Activated CD4-positive, alpha-beta T cell treated with anti-CD3 and anti-CD28 coated beads, Interleukin-2, Interleukin-4, amounts not matched to agents 100 ng/mL and 50 ng/mL, durations not matched to agents 16 hours and 8 hours (primary cell): ENCODE results near the gene RSPRY1.
A peak's percentile ranks its signal among the peaks of the same experiment; 100 is the strongest.

Source experiments
- DNase-seq: peaks from one replicate; pipeline ENCODE4 v3.0.0-alpha.2; 2020; ENCODE audit warnings: low spot score

Gene RSPRY1

DNA sequence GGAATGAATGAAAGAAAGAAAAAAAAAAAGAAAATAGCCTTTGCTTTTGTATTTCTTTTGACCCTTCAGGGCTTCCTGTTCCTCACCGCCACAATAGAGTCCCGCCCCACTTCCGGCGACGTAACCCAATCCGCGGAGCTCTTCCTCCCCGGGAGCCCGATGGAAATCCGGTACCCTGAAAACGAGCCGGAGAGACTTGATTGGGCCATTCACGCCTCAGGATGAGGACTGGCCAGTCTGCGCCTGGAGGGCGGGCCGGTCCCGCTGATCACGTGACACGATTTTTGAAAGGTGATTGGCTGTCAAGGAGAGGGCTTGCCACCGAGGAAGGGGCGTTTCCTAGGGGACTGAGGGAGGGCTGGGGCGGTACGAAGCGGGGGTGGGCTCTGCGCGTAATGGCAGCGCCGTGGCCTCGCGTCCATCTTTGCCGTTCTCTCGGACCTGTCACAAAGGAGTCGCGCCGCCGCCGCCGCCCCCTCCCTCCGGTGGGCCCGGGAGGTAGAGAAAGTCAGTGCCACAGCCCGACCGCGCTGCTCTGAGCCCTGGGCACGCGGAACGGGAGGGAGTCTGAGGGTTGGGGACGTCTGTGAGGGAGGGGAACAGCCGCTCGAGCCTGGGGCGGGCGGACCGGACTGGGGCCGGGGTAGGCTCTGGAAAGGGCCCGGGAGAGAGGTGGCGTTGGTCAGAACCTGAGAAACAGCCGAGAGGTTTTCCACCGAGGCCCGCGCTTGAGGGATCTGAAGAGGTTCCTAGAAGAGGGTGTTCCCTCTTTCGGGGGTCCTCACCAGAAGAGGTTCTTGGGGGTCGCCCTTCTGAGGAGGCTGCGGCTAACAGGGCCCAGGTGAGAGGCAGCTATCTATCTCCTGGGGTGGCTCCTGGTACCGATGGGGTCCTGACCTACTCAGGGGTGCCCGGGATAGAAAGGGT is at the start of gene RSPRY1, which contains the start of gene PSME3IP1:
Gene RSPRY1, plus strand, starts transcription at position 385 of the 927 bp plus-strand sequence. CDS start 18,330 bp downstream, outside the sequence.
Gene PSME3IP1, minus strand, starts transcription at position 95 of the 927 bp plus-strand sequence. CDS start 12,185 bp downstream, outside the sequence.
- DNase-seq: peak; percentile 100

DNA sequence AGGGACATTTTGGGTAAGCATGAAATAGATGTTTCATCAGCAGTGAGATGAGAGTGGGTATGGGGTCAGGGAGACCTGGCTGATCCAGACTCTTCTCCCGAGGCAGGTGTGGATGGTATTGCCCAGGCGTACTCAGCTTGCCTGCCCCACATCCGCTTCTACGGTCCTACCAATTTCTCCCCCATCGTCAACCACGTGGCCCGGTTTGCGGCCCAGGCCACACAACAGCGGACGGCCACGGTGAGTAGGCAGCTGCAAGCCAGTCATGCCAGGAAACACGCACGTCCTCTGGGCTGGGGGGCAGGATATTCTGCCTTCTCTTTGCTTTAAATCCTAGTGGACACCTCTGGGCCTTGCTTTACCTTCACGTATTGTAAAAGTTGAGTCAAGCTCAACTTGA is 49.1 kb upstream of the RSPRY1 start:
- no peak for DNase-seq

DNA sequence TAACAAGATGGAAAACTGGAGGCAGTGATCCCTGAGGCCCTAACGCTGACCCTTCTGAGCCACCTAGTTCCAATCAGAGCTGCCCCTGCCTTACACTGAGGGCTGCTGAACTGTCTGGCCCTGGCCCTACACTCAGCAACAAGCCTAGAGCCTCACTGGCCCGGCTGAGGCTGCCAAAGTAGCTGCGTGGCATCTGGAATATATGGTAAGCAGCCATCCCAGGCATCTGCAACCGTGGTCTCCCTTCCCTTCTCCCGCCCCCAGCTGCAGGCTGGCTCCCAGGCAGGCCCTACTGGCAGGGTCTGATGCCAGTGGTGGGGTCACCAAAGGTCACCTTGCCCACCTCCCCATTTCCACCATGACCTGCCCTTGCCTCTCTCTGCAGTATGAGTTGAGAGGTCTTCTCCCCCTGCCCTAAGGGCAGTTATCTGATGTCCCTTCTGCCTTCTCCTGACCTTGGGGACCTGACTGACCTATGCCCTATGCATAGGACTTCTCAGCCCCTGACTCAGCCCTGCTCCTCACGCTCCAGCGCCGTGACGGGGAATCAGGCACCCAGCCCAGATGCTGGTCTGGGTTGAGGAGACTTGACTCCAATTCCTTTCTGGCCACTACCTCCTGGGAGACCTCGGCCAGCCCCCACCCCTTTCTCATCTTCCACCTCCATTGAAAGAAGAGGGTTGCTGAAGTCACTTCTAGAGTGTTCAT is 48.4 kb upstream of the RSPRY1 start:
- no peak for DNase-seq

DNA sequence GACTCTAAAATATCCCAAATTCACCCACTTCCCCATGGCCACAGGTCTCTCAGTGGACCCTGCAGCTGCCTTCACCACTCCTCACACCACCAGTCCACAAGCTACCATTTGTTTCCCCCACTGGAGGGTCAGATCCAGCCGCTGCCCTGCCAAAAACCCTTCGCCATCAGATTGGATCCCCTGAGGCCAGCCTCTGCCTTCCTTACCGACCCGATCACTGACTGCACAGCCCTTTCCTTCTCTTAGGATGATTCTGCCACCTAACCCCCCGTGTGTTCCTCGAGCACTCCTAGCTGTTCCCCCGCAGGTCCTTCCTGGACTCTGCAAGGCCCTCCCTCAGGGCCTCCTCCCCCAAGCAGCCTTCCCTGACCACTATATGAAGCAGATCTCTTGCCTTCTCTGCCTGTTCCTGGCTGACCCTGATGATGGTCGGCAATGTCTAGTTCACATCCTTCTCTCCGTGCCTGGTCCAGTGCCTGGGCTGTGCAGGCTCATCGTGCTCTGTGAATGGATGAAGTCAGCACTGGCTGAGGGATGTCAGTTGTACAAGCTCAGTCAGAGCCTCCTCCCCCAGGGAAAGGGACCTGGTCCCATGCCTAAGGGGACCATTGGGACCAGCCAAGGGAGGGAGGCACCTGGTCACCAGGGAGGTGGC is 47.7 kb upstream of the RSPRY1 start:
- DNase-seq: no peak

DNA sequence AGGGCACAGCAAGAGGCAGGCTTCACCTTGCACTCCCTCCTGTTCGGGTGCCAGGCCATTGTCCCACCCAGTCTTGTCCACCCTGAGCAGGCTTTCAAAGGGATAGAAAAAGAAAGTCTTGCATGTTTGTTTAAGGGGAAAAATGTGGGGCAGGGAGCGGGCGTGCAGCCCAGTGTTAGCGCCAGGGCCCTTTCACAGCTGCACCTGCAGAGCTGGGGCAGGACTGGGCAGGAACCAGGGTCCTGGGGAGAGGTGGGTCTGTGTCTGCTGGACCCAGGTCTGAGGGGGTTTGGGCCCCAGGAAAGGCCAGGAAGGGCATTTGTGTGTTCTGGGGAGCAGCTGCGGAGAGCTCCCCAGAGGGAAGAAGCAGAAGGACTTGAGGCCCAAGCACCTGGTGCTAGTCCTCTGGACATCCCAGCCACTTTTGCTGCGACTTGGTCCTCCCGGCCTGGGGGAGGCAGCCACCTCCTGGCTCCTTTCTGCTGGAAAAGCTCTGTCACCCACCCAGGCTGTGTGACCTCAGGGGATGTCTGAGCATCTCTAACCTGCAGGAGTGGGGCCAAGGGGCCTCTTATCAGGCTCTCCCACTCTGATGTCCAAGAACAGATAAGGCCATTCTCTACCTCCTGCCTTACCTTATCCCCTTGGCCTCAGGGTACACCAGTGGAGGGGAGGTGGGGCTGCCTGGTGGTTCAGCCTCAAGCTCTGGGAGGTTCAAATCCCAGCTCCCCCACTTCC is 45.0 kb upstream of the RSPRY1 start:
- DNase-seq: no peak

DNA sequence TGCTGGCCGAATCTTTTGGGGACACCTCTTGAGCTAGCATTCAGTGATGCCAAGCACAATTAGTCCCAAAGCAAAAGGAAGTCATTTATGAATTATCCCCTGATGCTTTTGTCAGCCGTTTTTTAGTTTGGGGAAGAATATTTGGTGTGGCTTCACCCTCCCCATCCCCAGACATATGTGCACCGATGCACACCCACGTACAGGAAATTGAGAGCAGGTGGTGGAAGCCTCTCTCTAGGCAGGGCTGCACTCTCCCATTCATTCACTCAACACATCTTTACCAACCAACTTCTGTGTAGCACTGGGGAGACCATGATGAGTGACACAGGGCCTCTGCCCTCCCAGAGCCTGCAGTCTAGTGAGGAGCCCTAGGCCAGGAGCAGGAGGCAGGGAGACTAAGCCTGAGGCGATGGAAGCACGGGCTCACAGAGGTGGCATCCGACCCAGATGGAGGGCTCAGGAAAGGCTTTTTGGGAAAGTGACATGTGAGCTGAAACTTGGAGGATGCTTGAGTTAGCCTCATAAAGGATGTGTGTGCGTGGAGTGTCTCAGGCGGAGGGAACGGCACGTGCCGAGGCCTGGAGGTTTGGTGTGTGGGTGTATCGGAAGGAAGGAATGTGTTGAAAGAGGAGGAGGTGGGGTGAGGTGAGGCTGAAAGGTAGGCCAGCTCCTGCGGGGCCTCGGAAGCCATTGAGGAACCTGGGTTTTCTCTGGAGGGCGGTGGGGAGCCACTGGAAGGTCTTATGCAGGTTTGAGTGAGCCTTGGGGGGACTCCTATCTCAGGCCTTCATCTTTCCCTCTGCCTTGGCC is 44.1 kb upstream of the RSPRY1 start:
- DNase-seq: peak; percentile 22

DNA sequence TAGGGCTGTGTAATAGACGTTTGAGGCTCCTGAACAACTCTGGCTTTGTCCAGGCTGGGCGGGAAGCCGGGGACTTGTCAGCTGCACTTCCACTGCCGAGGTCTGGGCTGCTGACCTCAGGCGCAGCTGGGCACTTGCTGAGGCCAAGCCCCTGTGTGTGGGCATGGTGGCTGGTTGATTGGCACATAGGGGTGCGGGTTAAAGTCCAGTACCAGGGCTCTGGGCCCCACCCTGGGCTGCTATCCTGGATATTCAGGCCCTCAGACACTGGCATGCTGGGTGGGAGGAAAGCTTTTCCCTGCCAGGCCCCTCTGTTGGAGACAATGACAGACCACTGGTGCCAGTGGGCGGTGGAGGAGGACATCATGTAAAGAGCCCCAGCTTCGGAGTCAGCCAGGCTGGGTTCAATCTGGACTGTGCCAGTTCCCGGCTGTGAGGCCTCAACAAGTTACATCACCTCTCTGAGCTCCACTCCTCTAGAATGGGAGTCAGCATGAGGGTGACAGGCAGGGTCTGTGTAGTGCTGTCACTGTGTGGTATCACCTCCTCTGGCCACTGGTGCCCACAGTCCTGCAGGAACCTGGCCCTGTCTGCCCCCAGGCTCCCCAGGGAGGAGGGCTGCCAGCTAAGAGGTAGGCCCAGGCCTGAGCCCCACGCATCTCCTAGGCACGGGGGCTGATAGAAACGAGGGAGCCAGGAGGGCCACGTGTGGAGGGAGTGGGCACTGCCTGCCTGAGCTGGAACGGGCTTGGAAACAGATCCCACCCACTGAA is 42.8 kb upstream of the RSPRY1 start:
- no peak for DNase-seq

DNA sequence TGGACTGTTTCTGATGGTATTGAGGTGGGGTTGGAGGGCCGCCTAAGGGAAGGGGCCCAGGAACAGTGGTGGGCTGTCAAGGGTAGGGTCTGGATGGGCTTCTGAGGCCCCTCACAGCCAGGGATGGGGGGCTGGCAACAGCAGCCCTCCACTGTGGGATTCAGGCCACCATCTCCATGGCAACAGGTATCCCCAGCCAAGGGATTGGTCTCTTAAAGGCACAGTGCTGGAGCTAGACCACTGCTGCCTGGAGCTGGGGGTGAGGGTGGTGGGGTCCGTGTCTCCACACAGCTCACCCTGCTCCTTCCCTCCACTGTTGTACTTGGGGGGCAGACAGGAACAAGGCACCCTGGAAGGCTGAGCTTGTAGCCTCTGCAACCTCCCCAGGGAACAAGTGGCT is 42.1 kb upstream of the RSPRY1 start:
- DNase-seq: no peak

DNA sequence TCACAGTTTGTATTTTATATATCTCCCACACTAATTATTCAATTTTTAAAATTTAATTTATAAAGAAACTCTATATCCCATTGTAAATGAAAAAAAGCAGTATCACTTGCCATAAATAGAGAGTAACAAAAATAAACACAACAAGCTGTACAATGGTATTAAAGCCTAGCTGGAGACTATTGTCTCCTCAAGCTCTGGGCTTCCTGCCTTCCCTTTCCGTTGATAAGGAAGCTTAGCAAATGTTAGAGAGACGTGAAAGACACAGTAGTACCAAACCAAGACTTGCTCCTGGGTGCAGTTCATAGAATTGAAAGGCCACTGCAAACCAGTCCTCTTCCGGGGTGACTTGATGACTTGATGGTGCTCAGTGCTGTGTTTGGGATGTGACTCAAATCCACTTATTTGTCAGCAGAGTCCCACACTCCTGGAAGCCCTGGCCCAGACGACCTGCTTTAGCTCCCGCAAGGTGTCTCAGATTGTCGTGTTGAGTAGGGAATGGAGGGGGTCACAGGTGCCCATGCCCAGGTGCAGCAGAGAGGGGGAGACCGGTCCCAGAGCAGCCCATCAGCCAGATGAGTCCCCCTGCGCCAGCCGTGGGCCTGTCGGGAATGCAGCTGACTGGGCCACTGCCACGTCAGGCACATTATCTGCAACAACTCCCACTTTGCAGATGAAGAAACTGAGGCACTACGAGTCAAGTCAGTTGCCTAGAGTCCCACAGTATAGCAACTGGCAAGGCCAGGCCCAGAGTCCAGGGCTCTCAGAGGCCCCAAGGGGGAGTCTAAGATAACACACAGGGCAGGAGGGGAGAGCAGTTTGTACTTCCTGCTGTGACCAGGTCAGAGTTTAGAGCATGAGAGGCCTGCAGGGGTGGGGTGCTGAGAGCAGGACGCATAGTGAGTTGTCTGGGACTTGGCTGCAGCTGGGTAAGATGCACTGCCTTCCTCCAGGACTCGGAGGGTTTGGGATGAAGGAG is 40.8 kb upstream of the RSPRY1 start:
- DNase-seq: no peak

DNA sequence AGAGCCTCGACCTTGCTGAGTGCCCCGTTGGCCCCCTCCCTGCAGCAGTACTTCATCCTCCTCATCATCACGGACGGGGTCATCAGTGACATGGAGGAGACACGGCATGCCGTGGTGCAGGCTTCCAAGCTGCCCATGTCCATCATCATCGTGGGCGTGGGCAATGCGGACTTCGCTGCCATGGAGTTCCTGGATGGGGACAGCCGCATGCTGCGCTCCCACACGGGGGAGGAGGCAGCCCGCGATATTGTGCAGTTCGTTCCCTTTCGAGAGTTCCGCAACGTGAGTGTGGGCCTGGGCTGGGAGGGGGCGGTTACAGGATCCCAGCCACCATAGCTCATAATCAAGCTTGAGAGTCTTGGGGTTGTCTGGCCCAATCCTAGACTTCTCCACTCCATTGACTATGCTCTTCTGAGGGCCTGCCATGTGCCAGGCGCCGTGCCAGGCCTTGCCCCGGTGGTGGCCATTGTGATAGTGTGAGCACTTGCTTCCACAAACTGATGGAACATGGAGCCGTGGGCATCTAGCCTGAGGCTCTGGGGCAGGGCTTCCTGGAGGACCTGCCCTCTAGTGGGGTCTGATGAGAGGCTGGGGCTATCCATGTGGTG is 40.0 kb upstream of the RSPRY1 start:
- no peak for DNase-seq

DNA sequence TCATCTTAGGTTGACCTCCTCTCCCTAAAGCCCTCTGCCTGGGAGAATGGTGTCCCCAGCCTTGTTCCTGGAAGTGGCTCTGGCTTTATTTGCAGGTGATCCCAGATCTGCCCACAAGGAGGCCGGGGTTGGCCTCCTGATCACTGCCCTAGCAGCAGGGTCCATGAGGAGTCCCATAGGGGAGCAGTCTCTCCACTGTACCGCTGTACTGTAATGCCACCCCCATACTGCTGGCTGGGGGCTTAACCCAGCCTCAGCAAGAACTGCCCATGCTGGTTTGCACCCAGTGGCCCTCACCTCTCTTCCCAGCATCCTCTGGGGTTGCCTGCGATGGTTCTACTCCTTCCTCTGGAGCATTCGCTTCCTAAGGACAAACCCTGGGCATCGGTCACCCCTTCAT is 39.4 kb upstream of the RSPRY1 start:
- no peak for DNase-seq

DNA sequence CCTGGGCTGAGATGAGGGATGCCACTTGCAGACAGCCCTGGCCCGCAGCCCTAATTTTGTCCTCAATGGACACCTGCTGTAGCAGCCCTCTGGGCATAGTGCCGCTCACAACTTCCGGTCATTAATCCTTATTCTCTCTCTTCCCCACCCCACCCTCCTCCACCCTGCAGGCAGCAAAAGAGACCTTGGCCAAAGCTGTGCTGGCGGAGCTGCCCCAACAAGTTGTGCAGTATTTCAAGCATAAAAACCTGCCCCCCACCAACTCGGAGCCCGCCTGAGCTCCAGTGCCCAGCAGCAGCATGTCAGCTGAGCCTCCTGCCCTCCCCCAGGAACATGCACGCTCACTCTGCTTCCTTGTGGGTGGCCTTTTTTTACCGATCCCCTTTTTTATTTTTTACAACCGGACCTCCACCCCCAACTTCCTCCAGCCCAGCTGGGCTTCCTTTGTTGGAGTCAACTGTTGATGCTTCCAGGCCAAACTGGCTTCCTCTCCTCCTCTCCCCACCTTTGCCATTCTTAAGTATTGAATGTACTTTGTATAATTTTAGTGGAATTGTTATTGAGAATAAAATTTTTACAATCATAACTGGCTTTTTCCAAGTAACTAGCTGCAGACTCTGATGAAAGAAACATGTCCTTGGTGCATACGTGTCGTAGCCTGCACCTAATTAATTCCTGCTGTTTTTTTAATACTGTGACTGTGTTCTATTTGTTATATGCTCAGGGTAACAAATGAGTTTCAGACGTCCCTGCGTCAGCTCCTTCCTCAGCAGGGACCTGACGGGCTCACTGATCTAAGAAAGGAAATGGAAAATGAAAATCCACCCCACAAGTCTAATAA is 38.5 kb upstream of the RSPRY1 start:
- DNase-seq: no peak

DNA sequence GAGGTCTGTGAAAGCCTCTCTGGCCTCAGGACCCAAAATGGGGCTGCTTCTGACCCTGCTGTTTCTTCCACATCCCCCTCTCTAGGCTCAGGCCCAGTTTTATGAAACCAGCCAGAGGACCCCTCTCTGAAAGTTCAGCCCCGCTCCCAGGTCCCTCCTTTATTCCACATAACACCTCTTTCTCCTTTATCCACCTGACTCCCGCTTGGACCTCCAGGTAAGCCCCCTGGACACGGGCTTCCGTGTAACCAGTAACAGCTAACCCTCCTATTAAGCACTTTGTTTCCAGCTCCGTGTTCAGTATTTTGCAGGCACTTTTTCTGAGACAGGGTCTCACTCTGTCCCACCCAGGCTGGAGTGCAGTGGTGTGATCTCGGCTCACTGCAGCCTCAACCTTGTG is 37.6 kb upstream of the RSPRY1 start:
- DNase-seq: no peak

DNA sequence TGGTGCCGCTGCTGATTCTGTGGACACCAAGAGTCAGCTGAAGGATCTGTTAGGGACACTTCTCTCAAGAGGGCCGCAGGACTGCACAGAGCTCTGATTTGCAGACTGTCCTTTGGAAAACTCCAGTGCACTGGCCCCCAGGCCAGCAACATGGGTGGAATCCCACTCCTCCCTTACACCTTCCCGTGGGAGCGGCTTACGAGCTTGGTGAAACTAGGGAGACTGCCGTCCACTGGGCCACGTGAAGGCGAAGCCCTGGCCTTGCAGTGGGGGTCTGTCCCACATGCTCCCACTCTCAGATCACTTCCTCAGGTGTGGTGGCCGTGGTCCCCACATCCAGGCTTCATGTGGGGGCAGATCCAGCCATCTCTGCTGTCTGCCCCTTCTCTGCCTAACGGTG is 36.7 kb upstream of the RSPRY1 start:
- no peak for DNase-seq

DNA sequence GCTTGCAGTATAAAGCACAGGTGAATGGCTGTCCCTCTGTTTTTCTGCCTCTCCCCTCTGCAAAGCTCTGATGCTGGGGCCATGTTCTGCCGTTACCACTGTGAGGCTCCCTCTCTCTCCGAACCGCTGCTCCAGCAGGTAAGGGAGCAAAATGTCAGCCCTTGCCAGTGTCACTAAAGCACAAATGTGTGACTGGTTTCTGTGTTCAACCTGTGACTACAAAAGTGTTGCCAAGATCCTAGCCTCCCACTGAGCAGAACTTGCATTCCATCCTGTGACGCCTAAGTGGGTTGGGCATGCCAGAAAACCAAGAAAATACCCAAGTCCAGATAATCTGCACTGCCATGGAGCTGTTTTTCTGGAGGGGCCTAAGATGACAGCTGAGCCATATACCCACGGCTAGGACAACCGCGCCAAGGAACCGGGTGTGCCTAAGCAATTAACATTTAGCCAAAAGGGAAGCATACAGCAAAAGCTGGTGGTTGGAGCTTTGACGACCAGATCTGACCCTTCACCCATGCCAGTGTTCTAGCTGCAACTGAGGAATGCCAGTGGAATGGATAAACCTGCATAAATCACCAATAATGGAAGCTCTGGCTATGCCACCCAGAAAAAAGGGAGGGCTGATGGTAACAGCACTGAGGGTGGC is 35.3 kb upstream of the RSPRY1 start:
- DNase-seq: no peak

DNA sequence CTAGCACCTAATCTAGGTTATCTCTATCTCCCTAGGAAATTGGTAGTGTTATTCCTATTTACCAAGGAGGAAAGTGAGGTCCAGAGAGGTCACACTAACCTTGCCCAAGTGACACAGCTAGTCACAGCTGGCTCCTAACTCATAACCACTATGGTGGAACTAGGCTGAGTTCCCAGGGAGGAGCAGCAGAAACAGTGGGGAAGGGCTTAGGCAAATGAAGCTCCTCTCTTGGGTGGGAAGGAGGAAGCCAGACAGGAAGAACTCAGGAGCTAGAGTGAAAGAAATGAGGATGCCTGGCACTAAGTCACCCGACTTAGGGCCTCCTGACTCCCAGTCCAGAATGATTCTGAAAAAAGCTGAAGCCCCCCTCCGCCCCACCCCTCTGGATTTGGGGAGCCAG is 34.8 kb upstream of the RSPRY1 start:
- DNase-seq: no peak
